Stimulated activated CD4-positive, alpha-beta T cell treated with anti-CD3 and anti-CD28 coated beads, Interleukin-4, amount 100 ng/mL, for 24 hours (primary cell): ENCODE results near the gene METTL9.
A peak's percentile ranks its signal among the peaks of the same experiment; 100 is the strongest.
"Not testable (repeated sequence)": the region's sequence is repeated elsewhere in the genome, so short reads cannot be mapped to it uniquely, and the experiment has no call there.

Experiments
- DNase-seq: peaks from one replicate; pipeline ENCODE4 v3.0.0-alpha.2; 2020

The METTL9 gene

GRCh38 chr16:21574372-21574771, 25.0 kb upstream of the METTL9 start:
- no peak for DNase-seq

GRCh38 chr16:21576323-21576722, 23.1 kb upstream of the METTL9 start:
- DNase-seq, result not testable (repeated sequence)

- DNase-seq, result not testable (repeated sequence)
Measured at GRCh38 chr16:21577487-21577886, 21.9 kb upstream of the METTL9 start.

- not testable (repeated sequence) for DNase-seq
Measured at GRCh38 chr16:21578311-21578710, 21.1 kb upstream of the METTL9 start.

- not testable (repeated sequence) for DNase-seq
Measured at GRCh38 chr16:21580131-21580530, 19.2 kb upstream of the METTL9 start.

- no peak for DNase-seq
Measured at GRCh38 chr16:21580807-21581206, 18.6 kb upstream of the METTL9 start.

GRCh38 chr16:21584817-21585216, 14.6 kb upstream of the METTL9 start:
- no peak for DNase-seq

GRCh38 chr16:21588593-21588992, 10.8 kb upstream of the METTL9 start:
- DNase-seq, result not testable (repeated sequence)

- DNase-seq, result no peak
Measured at GRCh38 chr16:21589551-21589950, 9.8 kb upstream of the METTL9 start.

GRCh38 chr16:21590287-21590686, 9.1 kb upstream of the METTL9 start:
- DNase-seq, result no peak

- DNase-seq, result no peak
Measured at GRCh38 chr16:21590796-21591195, 8.6 kb upstream of the METTL9 start.

- no peak for DNase-seq
Measured at GRCh38 chr16:21592191-21592590, 7.2 kb upstream of the METTL9 start.

GRCh38 chr16:21593530-21594289, 5.7 kb upstream of the METTL9 start:
- DNase-seq, result no peak

GRCh38 chr16:21597561-21598030, 1.8 kb upstream of the METTL9 start:
- DNase-seq, result no peak

- no peak for DNase-seq
Measured at GRCh38 chr16:21598206-21598605, 1.2 kb upstream of the METTL9 start.

- no peak for DNase-seq
Measured at GRCh38 chr16:21598701-21599121, 666 bp upstream of the METTL9 start.

- DNase-seq, result peak; percentile 22
Measured at GRCh38 chr16:21600031-21600773, 825 bp downstream of the METTL9 start.

GRCh38 chr16:21602785-21603184, 3.4 kb downstream of the METTL9 start:
- no peak for DNase-seq

- no peak for DNase-seq
Measured at GRCh38 chr16:21603928-21604327, 4.6 kb downstream of the METTL9 start.

GRCh38 chr16:21605848-21606247, 6.5 kb downstream of the METTL9 start:
- not testable (repeated sequence) for DNase-seq

- DNase-seq, result no peak
Measured at GRCh38 chr16:21608639-21609328, 9.4 kb downstream of the METTL9 start.

GRCh38 chr16:21610006-21610544, 10.7 kb downstream of the METTL9 start:
- DNase-seq, result no peak

GRCh38 chr16:21610766-21611165, 11.4 kb downstream of the METTL9 start:
- DNase-seq, result no peak
